Adrenal gland (tissue), 12 donors: ENCODE results near the gene ENGASE. TPM values are rescaled to one million over a fixed set of nuclear protein-coding genes. Genes with fewer than 3 reads are reported as not detected.

Source experiments
- DNase-seq, 7 donors: peaks; one replicate each; pipeline ENCODE4 v3.0.0-alpha.2; 2019 to 2020
- H3K27ac ChIP-seq, 5 donors: fragments of 200-600 bp; sonication (generic) in 4 of 5; 1 replicate in 3 of 5; 2 replicates in 2 of 5; pipeline versions ENCODE4 v1.5.1 to v1.8.0; 2016 to 2020; ENCODE audit warnings: mild to moderate bottlenecking in 1 of 5
- H3K27me3 ChIP-seq: fragments of 200-600 bp; 2 replicates; pipeline ENCODE4 v1.8.0; 2021
- H3K36me3 ChIP-seq, 2 donors: fragments of 200-600 bp; replicated peaks in 1 of 2; 1 replicate in 1 of 2; 2 replicates in 1 of 2; pipeline versions ENCODE4 v1.5.1 to v1.8.0; 2018 to 2022
- H3K4me1 ChIP-seq, 2 donors: fragments of 200-600 bp; replicated peaks in 1 of 2; 1 replicate in 1 of 2; 2 replicates in 1 of 2; pipeline versions ENCODE4 v1.5.1 to v1.8.0; 2018 to 2021
- H3K4me3 ChIP-seq, 4 donors: fragments of 200-600 bp; sonication (generic) in 3 of 4; one replicate each; pipeline ENCODE4 v1.5.1; 2016 to 2018
- H3K9me3 ChIP-seq, 3 donors: fragments of 200-600 bp; sonication (generic) in 1 of 3; replicated peaks in 1 of 3; 1 replicate in 2 of 3; 2 replicates in 1 of 3; pipeline versions ENCODE4 v1.5.1 to v1.8.0; 2016 to 2021
- POLR2A ChIP-seq, 2 donors: fragments of 450-650 bp; IDR thresholded peaks; one replicate each; pipeline ENCODE4 v1.6.1; 2017; ENCODE audit warnings: antibody characterized with exemption in 2 of 2, mild to moderate bottlenecking in 2 of 2, moderate library complexity in 1 of 2
- WGBS, 4 donors: extraction: QIAGEN DNeasy Blood & Tissue Kit in 2 of 4; methylation state at CpG; one replicate each; pipeline versions ENCODE4 v1.1.5 to v1.1.7; 2013 to 2017; 5-methylcytosine and 5-hydroxymethylcytosine counted together
- intact Hi-C, 2 donors: fragments of 100-400 bp; cut with DNase I; formaldehyde crosslinking; loops; one replicate each; pipeline versions ENCODE4 v1.14.1 to v1.15.0; 2022 to 2023
- polyA plus RNA-seq, 3 donors: library from polyadenylated mRNA; stranded (reverse); fragments of 200-250 nt in 2 of 3; fragments of 350-450 nt in 1 of 3; fragmentation: Illumina TruSeq in 1 of 3; extraction: RNeasy Lipid Tissue Mini Kit (QIAGEN cat#74804) in 1 of 3; gene quantifications; one replicate each; pipeline ENCODE4 v1.2.3, GENCODE V29; 2013 to 2014
- total RNA-seq, 9 donors: library from RNA; depleted of rRNA in 4 of 9; stranded (reverse); fragments of >200 nt in 4 of 9; fragments of 120-200 nt in 1 of 9; fragmentation: NEBNext Ultra II Directional in 1 of 9; extraction: Animal tissue kit (Norgen Biotek cat#: 25700) in 1 of 9; gene quantifications; one replicate each; pipeline versions ENCODE4 v1.1.0 to v1.2.4, GENCODE V29; 2013 to 2023
- TF ChIP-seq, protein P1 (sequence below), 6 experiments: fragments of 450-650 bp in 4 of 6; fragments of 200-600 bp in 2 of 6; sonication (generic) in 1 of 6; IDR thresholded peaks; 1 replicate in 5 of 6; 2 replicates in 1 of 6; pipeline versions ENCODE4 v1.5.1 to v1.8.0; 2016 to 2021; ENCODE audit warnings: antibody characterized with exemption in 6 of 6, mild to moderate bottlenecking in 2 of 6, moderate library complexity in 1 of 6
- donor health status: healthy with polysubstance abuse.
- donor health status: Bipolar disorder and iron deficiency.
- donor health status: DM: yes; HTN: yes; CAD: no.
- donor health status: DM: no; HTN: no; CAD: no.
- donor health status: DM: no; HTN: no; CAD: no.
- donor health status: DM: yes; HTN: yes; CAD: no.

ENGASE gene
- total and polyA plus RNA-seq, 12 donors = 4.4 to 155 (median 31.1) TPM

DNA sequence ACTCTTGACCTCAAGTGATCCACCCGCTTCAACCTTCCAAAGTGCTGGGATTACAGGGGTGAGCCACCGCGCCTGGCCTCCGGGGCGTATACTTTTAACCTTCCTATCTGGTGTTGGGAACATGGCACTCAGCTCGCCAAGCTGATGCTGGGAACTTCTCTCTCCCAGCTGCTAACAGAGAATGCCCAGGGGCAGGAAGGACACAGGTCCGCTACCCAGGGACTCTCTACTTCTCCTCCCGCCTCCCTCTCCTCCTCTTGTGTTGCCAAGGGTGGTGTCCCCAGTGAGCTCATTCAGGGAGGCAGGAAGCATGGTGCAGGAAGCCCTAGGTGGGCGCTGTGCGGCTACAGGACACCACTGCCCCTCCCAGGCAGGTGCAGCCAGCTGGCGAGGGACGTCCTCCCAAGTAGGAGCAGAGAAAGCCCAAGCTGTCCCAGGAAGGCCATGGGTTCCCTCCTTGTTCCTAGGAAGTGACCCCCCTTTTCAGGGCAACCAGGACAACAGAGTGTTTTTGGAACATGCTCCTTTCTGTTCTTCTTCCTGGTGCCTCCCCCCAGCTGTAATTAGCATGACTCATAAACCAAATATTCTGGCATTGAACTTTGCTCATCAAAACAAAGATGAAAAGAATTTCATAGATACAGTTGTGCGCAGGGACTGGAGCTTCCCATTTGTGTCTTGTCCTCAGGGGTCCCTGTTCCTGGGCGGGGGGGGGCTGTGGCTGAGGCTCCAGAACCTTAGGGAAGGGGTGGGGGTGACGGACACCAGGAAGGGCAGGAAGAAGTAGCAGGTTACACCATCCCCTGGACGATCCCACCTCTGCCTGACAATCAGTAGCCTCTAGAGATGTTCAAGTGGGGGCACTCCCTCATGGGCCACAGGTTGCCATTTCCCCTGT is 48.0 kb upstream of the ENGASE start:
- H3K4me3 ChIP-seq = peak overlapping the region in 3 of 4 donors; percentile 27 to 72 (median 69)
- WGBS, 4 donors = 28 to 41% (median 32%) methylated on average over 14 to 16 of the region's 16 CpGs
- peak; percentile 19 to 84 for TF ChIP-seq POLR2A (IDR thresholded peaks at IDR 0.05)
- TF ChIP-seq, protein P1, sequence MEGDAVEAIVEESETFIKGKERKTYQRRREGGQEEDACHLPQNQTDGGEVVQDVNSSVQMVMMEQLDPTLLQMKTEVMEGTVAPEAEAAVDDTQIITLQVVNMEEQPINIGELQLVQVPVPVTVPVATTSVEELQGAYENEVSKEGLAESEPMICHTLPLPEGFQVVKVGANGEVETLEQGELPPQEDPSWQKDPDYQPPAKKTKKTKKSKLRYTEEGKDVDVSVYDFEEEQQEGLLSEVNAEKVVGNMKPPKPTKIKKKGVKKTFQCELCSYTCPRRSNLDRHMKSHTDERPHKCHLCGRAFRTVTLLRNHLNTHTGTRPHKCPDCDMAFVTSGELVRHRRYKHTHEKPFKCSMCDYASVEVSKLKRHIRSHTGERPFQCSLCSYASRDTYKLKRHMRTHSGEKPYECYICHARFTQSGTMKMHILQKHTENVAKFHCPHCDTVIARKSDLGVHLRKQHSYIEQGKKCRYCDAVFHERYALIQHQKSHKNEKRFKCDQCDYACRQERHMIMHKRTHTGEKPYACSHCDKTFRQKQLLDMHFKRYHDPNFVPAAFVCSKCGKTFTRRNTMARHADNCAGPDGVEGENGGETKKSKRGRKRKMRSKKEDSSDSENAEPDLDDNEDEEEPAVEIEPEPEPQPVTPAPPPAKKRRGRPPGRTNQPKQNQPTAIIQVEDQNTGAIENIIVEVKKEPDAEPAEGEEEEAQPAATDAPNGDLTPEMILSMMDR (IDR thresholded peaks at IDR 0.05) = no peak
- no peaks in the 10 kb centered on the region for H3K27me3 ChIP-seq
- intact Hi-C loops = no loop called here
- peaks cover 47 to 65% of the 10 kb centered on the region in 2 donors for H3K4me1 ChIP-seq
- DNase-seq = peak; percentile 37 to 87 (median 78)
- H3K27ac ChIP-seq = peak overlapping the region; percentile 94 to 100 (median 95)
- H3K9me3 ChIP-seq = no peaks in the 10 kb centered on the region
- no peaks in the 10 kb centered on the region for H3K36me3 ChIP-seq

DNA sequence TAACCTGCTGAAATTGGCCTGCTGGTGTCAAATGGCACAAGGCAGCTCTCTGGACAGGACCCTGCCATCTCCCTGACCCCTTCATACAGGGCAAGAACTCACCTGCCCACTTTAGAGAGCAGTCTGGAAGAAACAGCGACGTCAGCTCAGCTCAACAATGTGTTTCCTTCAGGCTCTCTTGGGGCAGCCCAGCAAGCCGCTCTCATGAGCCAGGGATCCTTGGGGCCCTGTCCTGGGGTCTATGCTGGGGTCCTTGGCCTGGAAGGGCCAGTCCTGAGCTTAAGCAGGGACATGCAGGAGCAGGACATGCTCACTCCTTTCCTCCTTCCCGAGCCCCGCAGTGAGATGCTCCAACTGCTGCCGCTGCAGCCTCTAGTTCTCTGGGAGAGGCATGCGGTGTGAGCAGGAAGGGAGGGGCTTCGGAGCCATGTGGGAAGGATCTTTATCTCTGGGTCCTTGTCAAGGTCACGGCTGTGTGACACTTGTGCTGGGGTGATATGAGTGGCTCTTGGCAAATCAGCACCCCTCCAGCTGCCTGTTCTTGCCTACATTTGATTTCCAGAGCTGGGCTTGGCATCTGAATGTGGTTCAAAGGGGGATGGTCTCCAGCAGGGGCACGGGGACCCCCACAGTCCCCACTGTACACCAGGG is 47.2 kb upstream of the ENGASE start:
- H3K9me3 ChIP-seq = no peaks in the 10 kb centered on the region
- no peaks in the 10 kb centered on the region for H3K27me3 ChIP-seq
- peak overlapping the region; percentile 2 to 72 (median 34) for H3K4me3 ChIP-seq
- DNase-seq = peak; percentile 76 to 97 (median 94)
- H3K36me3 ChIP-seq = no peaks in the 10 kb centered on the region
- TF ChIP-seq, protein P1 (IDR thresholded peaks at IDR 0.05) = peak in 1 of 6 experiments; percentile 1
- TF ChIP-seq POLR2A (IDR thresholded peaks at IDR 0.05) = peak; percentile 66 to 97
- intact Hi-C loops = no loop called here
- WGBS, 4 donors = 17 to 27% (median 21%) methylated on average over 1 to 10 of the region's 10 CpGs
- H3K4me1 ChIP-seq = peaks cover 47 to 57% of the 10 kb centered on the region in 2 donors
- peak overlapping the region; percentile 94 to 100 (median 95) for H3K27ac ChIP-seq

DNA sequence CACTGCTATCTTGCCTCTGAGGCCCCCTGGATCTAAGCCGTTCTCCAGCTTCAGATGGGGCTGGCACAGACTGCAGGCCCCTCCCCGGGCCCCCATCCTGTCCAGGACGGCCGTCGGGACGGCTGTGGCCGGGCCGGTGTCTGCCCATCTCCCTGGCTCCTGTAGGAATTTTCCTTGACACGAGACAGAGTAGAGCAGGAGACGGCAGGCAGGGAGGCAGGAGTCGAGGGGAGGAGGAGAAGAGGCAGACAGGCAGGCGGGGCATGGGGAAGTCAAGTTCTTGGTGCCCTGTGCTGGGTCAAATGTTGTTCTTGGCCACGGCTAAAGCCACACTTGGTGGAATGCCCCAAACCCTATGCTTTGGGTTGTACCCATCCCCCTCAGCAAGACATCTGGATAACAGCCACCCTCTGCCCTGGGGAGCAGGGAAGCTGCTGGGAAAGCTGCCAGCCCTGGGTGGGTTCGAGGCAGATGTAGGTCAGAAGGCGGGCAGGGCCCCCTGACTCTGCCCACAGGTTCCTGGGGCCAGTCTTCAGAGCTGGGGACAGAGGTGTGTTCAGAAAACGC is 46.6 kb upstream of the ENGASE start:
- peaks cover 47 to 51% of the 10 kb centered on the region in 2 donors for H3K4me1 ChIP-seq
- intact Hi-C loops = no loop called here
- WGBS, 4 donors = 14 to 27% (median 18%) methylated on average over 4 to 16 of the region's 16 CpGs
- peak overlapping the region in 2 of 4 donors; percentile 27 to 72 for H3K4me3 ChIP-seq
- peak overlapping the region; percentile 94 to 100 (median 95) for H3K27ac ChIP-seq
- no peaks in the 10 kb centered on the region for H3K27me3 ChIP-seq
- peak; percentile 49 to 87 (median 75) for DNase-seq
- TF ChIP-seq, protein P1 (IDR thresholded peaks at IDR 0.05) = no peak
- no peak for TF ChIP-seq POLR2A (IDR thresholded peaks at IDR 0.05)
- no peaks in the 10 kb centered on the region for H3K36me3 ChIP-seq
- H3K9me3 ChIP-seq = no peaks in the 10 kb centered on the region
